H1 (cell line): ENCODE measurements around the gene PPM1D. TPM values are rescaled to one million over a fixed set of nuclear protein-coding genes. Genes with fewer than 3 reads are reported as not detected.

Source experiments
- CTCF ChIA-PET: fragments of 300-600 bp; sonication (Branson Sonifier 250); formaldehyde crosslinking; loops from one replicate; lab custom pipeline; 2021; ENCODE audit not compliant: partially characterized antibody; lab: Charles Lee
- POLR2A ChIA-PET: fragments of 300-600 bp; sonication (Branson Sonifier 250); formaldehyde crosslinking; loops from one replicate; lab custom pipeline; 2021; ENCODE audit warnings: inconsistent platforms; ENCODE audit not compliant: partially characterized antibody; lab: Charles Lee
- DNase-seq, 2 experiments: peaks; one replicate each; pipeline versions ENCODE4 v3.0.0 to v3.0.0-alpha.2; 2010 to 2022; ENCODE audit warnings: low spot score in 2 of 2, low read depth in 1 of 2, mixed read lengths in 1 of 2
- FAIRE-seq: peaks from 2 replicates; lab custom pipeline; 2011; peaks lifted over from hg19 to GRCh38; lab: Jason Lieb, UNC
- H2AFZ ChIP-seq: 2 replicates; pipeline ENCODE4 v1.8.1; 2012; ENCODE audit warnings: low read length, inconsistent platforms
- H2AK5ac ChIP-seq: 2 replicates; pipeline ENCODE4 v1.6.1; 2013; ENCODE audit warnings: low read depth, low read length
- H2BK120ac ChIP-seq: replicated peaks from 2 replicates; pipeline ENCODE3; 2013; ENCODE audit warnings: low read depth, low read length, inconsistent platforms
- H2BK12ac ChIP-seq: 2 replicates; pipeline ENCODE4 v1.6.1; 2013; ENCODE audit warnings: low read depth, low read length
- H2BK15ac ChIP-seq: 2 replicates; pipeline ENCODE4 v1.6.1; 2013; ENCODE audit warnings: low read length
- H2BK20ac ChIP-seq: 2 replicates; pipeline ENCODE4 v1.6.1; 2013; ENCODE audit warnings: low read length
- H2BK5ac ChIP-seq: 2 replicates; pipeline ENCODE4 v1.6.1; 2013; ENCODE audit warnings: low read depth, low read length
- H3K14ac ChIP-seq: 2 replicates; pipeline ENCODE4 v1.6.1; 2013; ENCODE audit warnings: inconsistent platforms; ENCODE audit not compliant: insufficient read length
- H3K18ac ChIP-seq: 2 replicates; pipeline ENCODE4 v1.6.1; 2013; ENCODE audit warnings: low read length; ENCODE audit errors: extremely low read depth
- H3K23ac ChIP-seq: 2 replicates; pipeline ENCODE4 v1.6.1; 2013; ENCODE audit warnings: inconsistent platforms; ENCODE audit not compliant: insufficient read length
- H3K23me2 ChIP-seq: 2 replicates; pipeline ENCODE4 v1.6.1; 2013; ENCODE audit warnings: low read depth, low read length
- H3K27ac ChIP-seq: 2 replicates; pipeline ENCODE4 v1.6.1; 2011; ENCODE audit warnings: low read depth, low read length, inconsistent platforms
- H3K27me3 ChIP-seq, 4 experiments: replicated peaks in 1 of 4; 1 replicate in 1 of 4; 2 replicates in 3 of 4; pipeline versions ENCODE4 v1.6.1 to v1.8.1; 2011 to 2013; ENCODE audit warnings: low read length in 3 of 4, mild to moderate bottlenecking in 3 of 4, inconsistent platforms in 2 of 4, mixed read lengths in 2 of 4, moderate library complexity in 1 of 4; ENCODE audit not compliant: control insufficient read depth in 3 of 4, insufficient read depth in 3 of 4; ENCODE audit errors: extremely low read depth in 1 of 4
- H3K36me3 ChIP-seq, 4 experiments: 2 replicates each; pipeline versions ENCODE4 v1.6.1 to v1.8.1; 2011 to 2013; ENCODE audit warnings: mild to moderate bottlenecking in 4 of 4, low read length in 3 of 4, moderate library complexity in 2 of 4, control low read depth in 1 of 4, inconsistent platforms in 1 of 4; ENCODE audit not compliant: insufficient read depth in 4 of 4, control insufficient read depth in 2 of 4
- H3K4ac ChIP-seq: replicated peaks from 2 replicates; pipeline ENCODE3; 2013; ENCODE audit warnings: low read length, low read depth, mixed read lengths, inconsistent platforms; ENCODE audit not compliant: insufficient read length
- H3K4me1 ChIP-seq, 4 experiments: replicated peaks in 1 of 4; 1 replicate in 1 of 4; 2 replicates in 3 of 4; pipeline versions ENCODE4 v1.6.1 to v1.8.1; 2011 to 2013; ENCODE audit warnings: low read length in 3 of 4, inconsistent platforms in 2 of 4, mixed read lengths in 1 of 4; ENCODE audit not compliant: insufficient read depth in 4 of 4, control insufficient read depth in 3 of 4
- H3K4me2 ChIP-seq, 2 experiments: 2 replicates each; pipeline versions ENCODE4 v1.6.1 to v1.8.1; 2011 to 2013; ENCODE audit warnings: low read depth in 2 of 2, low read length in 2 of 2, control low read depth in 1 of 2, inconsistent platforms in 1 of 2, mild to moderate bottlenecking in 1 of 2; ENCODE audit not compliant: insufficient read depth in 1 of 2
- H3K4me3 ChIP-seq, 4 experiments: fragments of 200-600, 300-600 bp in 1 of 4; sonication (generic), shearing (Covaris generic), sonication (Bioruptor Twin) in 1 of 4; 2 replicates each; pipeline versions ENCODE4 v1.5.1 to v1.8.1; 2011 to 2016; ENCODE audit warnings: low read length in 4 of 4, low read depth in 3 of 4, control low read depth in 2 of 4, inconsistent platforms in 2 of 4, mild to moderate bottlenecking in 2 of 4, mixed read lengths in 1 of 4, moderate library complexity in 1 of 4; ENCODE audit not compliant: insufficient read depth in 2 of 4; ENCODE audit errors: extremely low read depth in 1 of 4
- H3K56ac ChIP-seq: replicated peaks from 2 replicates; pipeline ENCODE3; 2013; ENCODE audit warnings: low read depth, mild to moderate bottlenecking, mixed read lengths, low read length, inconsistent platforms; ENCODE audit not compliant: insufficient read length
- H3K79me1 ChIP-seq: 2 replicates; pipeline ENCODE4 v1.6.1; 2013; ENCODE audit warnings: low read depth, low read length, control low read depth
- H3K79me2 ChIP-seq, 2 experiments: 2 replicates each; pipeline versions ENCODE4 v1.6.1 to v1.8.1; 2012 to 2013; ENCODE audit warnings: low read length in 2 of 2, mild to moderate bottlenecking in 2 of 2, inconsistent platforms in 1 of 2; ENCODE audit not compliant: insufficient read depth in 2 of 2, control insufficient read depth in 1 of 2
- H3K9ac ChIP-seq, 4 experiments: replicated peaks in 1 of 4; 1 replicate in 1 of 4; 2 replicates in 3 of 4; pipeline versions ENCODE4 v1.6.1 to v1.8.1; 2011 to 2013; ENCODE audit warnings: low read depth in 3 of 4, low read length in 3 of 4, control low read depth in 2 of 4, mild to moderate bottlenecking in 2 of 4, moderate library complexity in 2 of 4, inconsistent platforms in 1 of 4; ENCODE audit errors: extremely low read depth in 1 of 4
- H3K9me3 ChIP-seq, 2 experiments: 2 replicates each; pipeline versions ENCODE4 v1.6.1 to v1.8.1; 2012 to 2013; ENCODE audit warnings: mild to moderate bottlenecking in 2 of 2, moderate library complexity in 2 of 2, control low read depth in 1 of 2, inconsistent platforms in 1 of 2, low read depth in 1 of 2, low read length in 1 of 2, mixed read lengths in 1 of 2; ENCODE audit not compliant: insufficient read depth in 2 of 2
- H4K20me1 ChIP-seq, 2 experiments: replicated peaks in 1 of 2; 2 replicates each; pipeline versions ENCODE3 to v1.8.1; 2011 to 2013; ENCODE audit warnings: inconsistent platforms in 2 of 2, low read length in 2 of 2, mild to moderate bottlenecking in 1 of 2; ENCODE audit not compliant: insufficient read depth in 2 of 2, control insufficient read depth in 1 of 2
- H4K5ac ChIP-seq: 2 replicates; pipeline ENCODE4 v1.6.1; 2013; ENCODE audit warnings: low read length, low read depth, mixed read lengths, inconsistent platforms; ENCODE audit not compliant: insufficient read length
- H4K8ac ChIP-seq: 2 replicates; pipeline ENCODE4 v1.8.0; 2013; ENCODE audit warnings: mild to moderate bottlenecking, moderate library complexity, low read length, inconsistent platforms; ENCODE audit not compliant: insufficient read depth; ENCODE audit errors: extremely low read depth
- H4K91ac ChIP-seq: replicated peaks from 2 replicates; pipeline ENCODE3; 2013; ENCODE audit warnings: low read length, mixed read lengths, inconsistent platforms; ENCODE audit not compliant: insufficient read length
- CBX5 ChIP-seq: fragments of 300-800, 300-1000 bp; sonication (generic); IDR thresholded peaks from 2 replicates; pipeline ENCODE4 v1.7.1; 2016; ENCODE audit warnings: antibody characterized with exemption, low read length, low read depth
- CTCF ChIP-seq, 3 experiments: IDR thresholded peaks; 1 replicate in 2 of 3; 2 replicates in 1 of 3; pipeline versions ENCODE4 v1.5.1 to v1.6.1; 2011; ENCODE audit warnings: low read length in 3 of 3, mild to moderate bottlenecking in 3 of 3, inconsistent platforms in 2 of 3, low read depth in 1 of 3, moderate library complexity in 1 of 3; ENCODE audit not compliant: insufficient read depth in 1 of 3; ENCODE audit errors: control extremely low read depth in 1 of 3
- HDAC6 ChIP-seq: IDR thresholded peaks from one replicate; pipeline ENCODE4 v1.7.1; 2012; ENCODE audit warnings: low read depth, mild to moderate bottlenecking, inconsistent platforms, low read length, moderate library complexity
- JUN ChIP-seq: IDR thresholded peaks from 2 replicates; pipeline ENCODE4 v1.6.1; 2011; ENCODE audit warnings: low read depth, mild to moderate bottlenecking, improper control_type of control experiment, low read length
- JUND ChIP-seq: IDR thresholded peaks from 2 replicates; pipeline ENCODE4 v1.6.1; 2011; ENCODE audit warnings: mild to moderate bottlenecking, improper control_type of control experiment, low read length
- KDM1A ChIP-seq: fragments of 200-600, 300-600 bp; sonication (generic); IDR thresholded peaks from 2 replicates; pipeline ENCODE4 v1.7.1; 2016; ENCODE audit warnings: mild to moderate bottlenecking, low read length, borderline replicate concordance
- PHF8 ChIP-seq: fragments of 200-600 bp; sonication (generic); conservative IDR thresholded peaks from 2 replicates; pipeline ENCODE4 v1.7.1; 2012; ENCODE audit warnings: low read depth, mild to moderate bottlenecking, inconsistent platforms, low read length, moderate library complexity
- SP1 ChIP-seq: IDR thresholded peaks from 2 replicates; pipeline ENCODE4 v1.6.1; 2011; ENCODE audit warnings: low read depth, low read length
- TAF7 ChIP-seq: optimal IDR thresholded peaks from 2 replicates; pipeline ENCODE3; 2011; ENCODE audit warnings: low read depth, mild to moderate bottlenecking, inconsistent platforms, low read length, moderate library complexity, borderline replicate concordance
- USF2 ChIP-seq: IDR thresholded peaks from 2 replicates; pipeline ENCODE4 v1.6.1; 2011; ENCODE audit warnings: low read length, improper control_type of control experiment
- polyA plus RNA-seq, 7 experiments: library from polyadenylated mRNA; depleted of rRNA in 3 of 7; stranded (reverse) in 5 of 7; unstranded in 2 of 7; fragments of >200 nt in 5 of 7; fragments of 200-250 nt in 2 of 7; gene quantifications; 1 replicate in 5 of 7; 2 replicates in 1 of 7; 4 replicates in 1 of 7; pipeline versions ENCODE4 v1.2.1 to v1.2.3, GENCODE V29; 2011 to 2013; ENCODE audit warnings: missing spikeins in 2 of 7, mixed read lengths in 2 of 7
- total RNA-seq: library from RNA; stranded (reverse); fragmentation: NEBNext Ultra II Directional; extraction: Animal tissue kit (Norgen Biotek cat#: 25700); gene quantifications from 2 replicates; pipeline ENCODE4 v1.2.1, GENCODE V29; 2021
- TF ChIP-seq, protein P1 (sequence below): IDR thresholded peaks from 2 replicates; pipeline ENCODE4 v1.6.1; 2012; ENCODE audit warnings: inconsistent platforms

PPM1D gene
- total and polyA plus RNA-seq, 2 of the 8 experiments (the other 6 are each of a cell fraction or from before 2014, with no cell fraction given) = 5.0 to 16.7 TPM

- no peak overlapping the region for H3K23ac ChIP-seq
- no peak overlapping the region for H2AK5ac ChIP-seq
- H2BK20ac ChIP-seq = no peak overlapping the region
- no peak overlapping the region for H2BK15ac ChIP-seq
- no peak overlapping the region for H4K5ac ChIP-seq
- H3K27ac ChIP-seq = no peak overlapping the region
- H4K91ac ChIP-seq = no peak overlapping the region
- H3K79me1 ChIP-seq = no peaks in the 10 kb centered on the region
- H3K14ac ChIP-seq = no peak overlapping the region
- DNase-seq (no peak), FAIRE-seq (no peak)
- peaks cover 0 to 5% (median 0%) of the 10 kb centered on the region in 4 experiments; a peak in 1 of 7 replicates for H3K4me1 ChIP-seq
- ChIA-PET CTCF (interaction anchor here (0.7 to 1.7 kb wide), 4 partner anchors 9 to 18 kb away, joined by 3 to 6 read pairs (median 4); no protein-coding TSS in a partner anchor), POLR2A (interaction anchor here (2.5 kb wide), 1 partner anchor 17 kb away, joined by 10 read pairs; the partner anchor contains the start of gene PPM1D)
- no peaks in the 10 kb centered on the region for H3K36me3 ChIP-seq
- H3K27me3 ChIP-seq = no peaks in the 10 kb centered on the region
- H2BK5ac ChIP-seq = no peak overlapping the region
- no peaks in the 10 kb centered on the region for H3K23me2 ChIP-seq
- no peaks in the 10 kb centered on the region for H3K9me3 ChIP-seq
- H3K9ac ChIP-seq = no peak overlapping the region
- no peak overlapping the region for H3K4me3 ChIP-seq
- H3K56ac ChIP-seq = no peak overlapping the region
- no peaks in the 10 kb centered on the region for H3K79me2 ChIP-seq
- no peaks in the 10 kb centered on the region for H4K20me1 ChIP-seq
- H3K4me2 ChIP-seq = no peak overlapping the region
- H3K4ac ChIP-seq = no peak overlapping the region
- H2BK12ac ChIP-seq = no peak overlapping the region
- H4K8ac ChIP-seq = no peak overlapping the region
- H2BK120ac ChIP-seq = no peak overlapping the region
- no peak overlapping the region for H2AFZ ChIP-seq
- no peak overlapping the region for H3K18ac ChIP-seq
- no peak for TF ChIP-seq JUND
- no peak for TF ChIP-seq SP1
- no peak for TF ChIP-seq JUN
- TF ChIP-seq PHF8 = no peak
- no peak for TF ChIP-seq KDM1A
- TF ChIP-seq TAF7 = no peak
- no peak for TF ChIP-seq CTCF (IDR thresholded peaks at IDR 0.05; ENCODE audit: control extremely low read depth in 1 of 3, insufficient read depth in 1 of 3, low read depth in 1 of 3, low read length in 3 of 3)
- TF ChIP-seq HDAC6 = no peak
- TF ChIP-seq CBX5 = no peak
- TF ChIP-seq USF2 = no peak
- TF ChIP-seq, protein P1, sequence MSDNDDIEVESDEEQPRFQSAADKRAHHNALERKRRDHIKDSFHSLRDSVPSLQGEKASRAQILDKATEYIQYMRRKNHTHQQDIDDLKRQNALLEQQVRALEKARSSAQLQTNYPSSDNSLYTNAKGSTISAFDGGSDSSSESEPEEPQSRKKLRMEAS = no peak
Observed at GRCh38 chr17:60583008-60583407, 17.0 kb upstream of the PPM1D start.
